Thymus (tissue), 11 donors: ENCODE data around the gene SHC3. TPM values are rescaled to one million over a fixed set of nuclear protein-coding genes. Genes with fewer than 3 reads are reported as not detected.

Experiments
- DNase-seq, 9 donors: peaks; one replicate each; pipeline ENCODE4 v3.0.0-alpha.2; 2013; ENCODE audit warnings: low spot score in 9 of 9, low read depth in 6 of 9, missing footprints in 1 of 9
- H3K27ac ChIP-seq, 2 donors: one replicate each; pipeline ENCODE4 v1.5.1; 2013; ENCODE audit warnings: control low read depth in 1 of 2, low read depth in 1 of 2, low read length in 1 of 2, mild to moderate bottlenecking in 1 of 2, moderate library complexity in 1 of 2
- H3K27me3 ChIP-seq, 2 donors: one replicate each; pipeline ENCODE4 v1.5.1; 2013; ENCODE audit warnings: low read length in 1 of 2; ENCODE audit not compliant: control insufficient read depth in 2 of 2, insufficient read depth in 1 of 2
- H3K36me3 ChIP-seq, 2 donors: one replicate each; pipeline ENCODE4 v1.5.1; 2013; ENCODE audit warnings: low read length in 1 of 2, mild to moderate bottlenecking in 1 of 2, moderate library complexity in 1 of 2; ENCODE audit not compliant: control insufficient read depth in 2 of 2, insufficient read depth in 2 of 2
- H3K4me1 ChIP-seq, 2 donors: one replicate each; pipeline ENCODE4 v1.5.1; 2013; ENCODE audit warnings: low read length in 2 of 2; ENCODE audit not compliant: control insufficient read depth in 2 of 2, insufficient read depth in 2 of 2
- H3K4me3 ChIP-seq, 2 donors: one replicate each; pipeline ENCODE4 v1.5.1; 2013; ENCODE audit warnings: low read length in 2 of 2, control low read depth in 1 of 2, mild to moderate bottlenecking in 1 of 2
- H3K9me3 ChIP-seq, 2 donors: one replicate each; pipeline ENCODE4 v1.5.1; 2013; ENCODE audit warnings: low read length in 1 of 2, mild to moderate bottlenecking in 1 of 2; ENCODE audit not compliant: control insufficient read depth in 2 of 2, insufficient read depth in 1 of 2
- WGBS: extraction: QIAGEN DNeasy Blood & Tissue Kit; methylation state at CpG from one replicate; pipeline ENCODE4 v1.1.7; 2013; 5-methylcytosine and 5-hydroxymethylcytosine counted together
- polyA plus RNA-seq: library from polyadenylated mRNA; stranded (reverse); fragments of 200-250 nt; gene quantifications from one replicate; pipeline ENCODE4 v1.2.3, GENCODE V29; 2013
- total RNA-seq: library from RNA; stranded (reverse); fragments of 120-200 nt; gene quantifications from one replicate; pipeline ENCODE4 v1.2.4, GENCODE V29; 2013
- donor health status: healthy.

Gene SHC3
- total and polyA plus RNA-seq, 2 donors = 0.05 to 0.16 TPM

DNA sequence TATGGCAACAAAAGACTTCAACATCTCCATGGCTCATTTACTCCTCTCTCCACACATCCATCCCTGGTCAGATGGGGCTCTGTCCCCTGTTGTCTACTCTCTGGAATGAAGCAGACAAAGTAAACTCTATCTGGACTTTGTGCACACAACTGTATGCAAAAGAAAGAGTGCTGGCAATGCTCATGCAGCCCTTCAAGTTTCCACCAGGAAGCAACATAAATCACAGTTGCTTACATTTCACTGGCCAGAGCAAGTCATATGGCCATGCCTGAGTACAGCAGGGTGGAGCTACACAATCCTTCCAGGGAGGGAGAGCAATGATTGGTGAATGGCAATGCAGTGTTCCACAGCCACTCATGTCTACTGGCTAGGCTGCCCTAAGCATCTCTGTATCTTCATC is 12.4 kb upstream of the SHC3 start:
- no peak for DNase-seq
- H3K36me3 ChIP-seq = no peaks in the 10 kb centered on the region
- H3K4me3 ChIP-seq = no peak overlapping the region
- H3K27ac ChIP-seq = no peak overlapping the region
- no peaks in the 10 kb centered on the region for H3K9me3 ChIP-seq
- no peaks in the 10 kb centered on the region for H3K4me1 ChIP-seq
- H3K27me3 ChIP-seq = peaks cover 0 to 5% of the 10 kb centered on the region in 2 donors

DNA sequence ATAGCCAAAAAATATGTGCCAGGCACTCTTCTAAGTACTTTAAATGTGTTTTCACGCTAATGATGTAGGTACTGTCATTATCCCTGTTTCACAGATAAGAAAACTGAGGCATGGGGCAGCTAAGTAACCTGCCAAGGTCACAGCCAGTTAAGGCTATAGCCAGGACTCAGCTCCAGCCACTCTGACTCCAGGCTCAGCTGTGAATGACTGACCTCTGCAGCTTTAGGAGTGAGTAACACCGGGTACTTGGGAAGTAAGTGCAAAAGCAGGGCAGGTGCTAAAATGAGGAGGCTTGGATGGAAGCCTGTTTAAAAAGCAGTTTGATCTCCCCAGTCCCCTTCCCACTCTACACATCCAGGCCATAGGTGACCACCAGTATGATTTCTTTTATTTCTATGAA is 10.6 kb upstream of the SHC3 start:
- 72% methylated on average over 2 of the region's 2 CpGs for whole genome bisulfite sequencing
- Histone ChIP-seq H3K27ac (no peak overlapping the region), H3K27me3 (peaks cover 0 to 5% of the 10 kb centered on the region in 2 donors), H3K9me3 (no peaks in the 10 kb centered on the region), H3K4me3 (no peak overlapping the region), H3K36me3 (no peaks in the 10 kb centered on the region), H3K4me1 (no peaks in the 10 kb centered on the region)
- no peak for DNase-seq

GRCh38 chr9:89187950-89188349 is 9.3 kb upstream of the SHC3 start:
- H3K36me3 ChIP-seq = no peaks in the 10 kb centered on the region
- peaks cover 5% of the 10 kb centered on the region in 2 donors for H3K27me3 ChIP-seq
- H3K27ac ChIP-seq = no peak overlapping the region
- DNase-seq = no peak
- 96% methylated on average over 1 of the region's 1 CpG for WGBS
- H3K4me3 ChIP-seq = no peak overlapping the region
- H3K4me1 ChIP-seq = no peaks in the 10 kb centered on the region
- H3K9me3 ChIP-seq = no peaks in the 10 kb centered on the region

DNA sequence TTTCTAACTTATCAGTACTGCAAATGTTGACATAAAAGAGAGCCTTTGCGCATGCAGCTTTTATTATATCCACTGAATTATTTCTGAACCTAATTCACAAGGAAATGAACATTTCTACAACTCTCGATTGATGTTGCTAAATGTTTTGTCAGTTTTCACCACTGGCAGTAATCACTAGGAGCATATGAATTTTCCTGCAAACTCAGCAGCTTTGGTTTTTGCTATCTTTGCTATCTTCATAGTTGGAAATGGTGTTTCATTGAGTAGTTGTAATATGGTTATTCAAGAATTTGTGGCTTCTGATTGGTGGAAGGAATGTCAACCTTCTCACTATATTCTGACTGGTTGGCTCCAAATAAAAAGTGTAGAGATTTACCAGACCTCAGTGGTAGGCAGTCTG is 8.9 kb upstream of the SHC3 start:
- WGBS = 94% methylated on average over 2 of the region's 2 CpGs
- no peak overlapping the region for H3K4me3 ChIP-seq

DNA sequence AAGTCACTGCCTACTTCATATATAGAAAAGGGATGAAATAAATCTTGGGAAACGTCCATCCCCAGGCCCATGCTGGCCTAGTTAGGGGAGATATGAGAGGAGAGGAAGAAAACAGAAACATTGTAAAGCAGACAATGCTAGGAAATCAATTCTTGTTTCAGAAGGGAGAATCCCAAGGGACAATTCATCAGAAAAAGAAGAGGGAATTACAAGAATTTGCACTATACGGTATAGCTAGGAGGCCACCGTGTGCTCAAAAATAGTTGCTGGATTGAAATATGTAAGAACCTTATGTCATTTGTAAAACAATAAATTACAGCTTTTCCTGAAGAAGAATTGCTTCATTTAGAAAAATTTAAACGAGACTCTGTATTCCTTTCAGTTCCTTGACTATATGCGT is 8.3 kb upstream of the SHC3 start:
- H3K4me3 ChIP-seq = no peak overlapping the region
- WGBS = 90% methylated on average over 5 of the region's 5 CpGs
- no peak for DNase-seq
- H3K27ac ChIP-seq = no peak overlapping the region
- H3K4me1 ChIP-seq = no peaks in the 10 kb centered on the region
- no peaks in the 10 kb centered on the region for H3K9me3 ChIP-seq
- peaks cover 5 to 6% of the 10 kb centered on the region in 2 donors for H3K27me3 ChIP-seq
- no peaks in the 10 kb centered on the region for H3K36me3 ChIP-seq

More for the DNA sequence above, 8.9 kb upstream of the SHC3 start:
- peaks cover 5 to 6% of the 10 kb centered on the region in 2 donors for H3K27me3 ChIP-seq
- H3K9me3 ChIP-seq = no peaks in the 10 kb centered on the region
- no peaks in the 10 kb centered on the region for H3K36me3 ChIP-seq
- no peaks in the 10 kb centered on the region for H3K4me1 ChIP-seq
- H3K27ac ChIP-seq = no peak overlapping the region
- DNase-seq = no peak

- peak in 1 of 9 donors; percentile 6 for DNase-seq
- Histone ChIP-seq H3K36me3 (no peaks in the 10 kb centered on the region), H3K4me1 (no peaks in the 10 kb centered on the region), H3K4me3 (no peak overlapping the region), H3K9me3 (no peaks in the 10 kb centered on the region), H3K27ac (no peak overlapping the region), H3K27me3 (peaks cover 6 to 16% of the 10 kb centered on the region in 2 donors)
- WGBS = 83% methylated on average over 5 of the region's 5 CpGs
Measured at GRCh38 chr9:89185980-89186379, 7.4 kb upstream of the SHC3 start.

GRCh38 chr9:89183146-89183545 is 4.5 kb upstream of the SHC3 start:
- no peak for DNase-seq
- Histone ChIP-seq H3K4me3 (no peak overlapping the region), H3K9me3 (peaks cover 0 to 1% of the 10 kb centered on the region in 2 donors), H3K27ac (no peak overlapping the region), H3K27me3 (peaks cover 25 to 44% of the 10 kb centered on the region in 2 donors), H3K4me1 (peaks cover 6 to 13% of the 10 kb centered on the region in 2 donors), H3K36me3 (no peaks in the 10 kb centered on the region)
- 84% methylated on average over 3 of the region's 3 CpGs for WGBS

GRCh38 chr9:89182369-89182768 is 3.8 kb upstream of the SHC3 start:
- H3K9me3 ChIP-seq = peaks cover 1 to 3% of the 10 kb centered on the region in 2 donors
- H3K27me3 ChIP-seq = peaks cover 33 to 51% of the 10 kb centered on the region in 2 donors
- no peak for DNase-seq
- H3K27ac ChIP-seq = no peak overlapping the region
- peaks cover 6 to 16% of the 10 kb centered on the region in 2 donors for H3K4me1 ChIP-seq
- H3K4me3 ChIP-seq = no peak overlapping the region
- 99% methylated on average over 10 of the region's 10 CpGs for WGBS
- H3K36me3 ChIP-seq = no peaks in the 10 kb centered on the region

GRCh38 chr9:89179895-89180734 is 1.5 kb upstream of the SHC3 start:
- WGBS = 2% methylated on average over 35 of the region's 35 CpGs
- Histone ChIP-seq H3K27me3 (peaks cover 47 to 71% of the 10 kb centered on the region in 2 donors), H3K4me3 (peak overlapping the region in 1 of 2 donors; percentile 21), H3K9me3 (peaks cover 1 to 4% of the 10 kb centered on the region in 2 donors), H3K27ac (peak overlapping the region in 1 of 2 donors; percentile 32), H3K36me3 (no peaks in the 10 kb centered on the region), H3K4me1 (peaks cover 6 to 16% of the 10 kb centered on the region in 2 donors)
- DNase-seq = peak in 7 of 9 donors; percentile 9 to 50 (median 18)
